Esophagus squamous epithelium (tissue), 5 donors: ENCODE measurements around the gene PLXDC1. TPM values are rescaled to one million over a fixed set of nuclear protein-coding genes. Genes with fewer than 3 reads are reported as not detected.
"Not testable (repeated sequence)": the region's sequence is repeated elsewhere in the genome, so short reads cannot be mapped to it uniquely, and the experiment has no call there.

ENCODE experiments used
- DNase-seq: peaks from one replicate; lab custom pipeline; 2025; lab: John Stamatoyannopoulos, UW
- H3K27ac ChIP-seq, 4 donors: fragments of 200-600 bp; sonication (generic); one replicate each; pipeline ENCODE4 v1.5.1; 2016 to 2019; ENCODE audit warnings: mild to moderate bottlenecking in 1 of 4
- H3K27me3 ChIP-seq, 4 donors: fragments of 200-600 bp; sonication (generic); 1 replicate in 3 of 4; 2 replicates in 1 of 4; pipeline versions ENCODE4 v1.5.1 to v1.6.0; 2017 to 2021; ENCODE audit warnings: antibody characterized with exemption in 1 of 4
- H3K36me3 ChIP-seq, 3 donors: fragments of 200-600 bp; sonication (generic); one replicate each; pipeline ENCODE4 v1.5.1; 2016 to 2019
- H3K4me1 ChIP-seq, 3 donors: fragments of 200-600 bp; sonication (generic); one replicate each; pipeline ENCODE4 v1.5.1; 2017 to 2019
- H3K4me3 ChIP-seq, 4 donors: fragments of 200-600 bp; sonication (generic); 1 replicate in 3 of 4; 2 replicates in 1 of 4; pipeline ENCODE4 v1.5.1; 2016 to 2019; ENCODE audit warnings: mild to moderate bottlenecking in 2 of 4, moderate library complexity in 1 of 4
- H3K9me3 ChIP-seq, 3 donors: fragments of 200-600 bp; sonication (generic); one replicate each; pipeline ENCODE4 v1.5.1; 2016 to 2019
- POLR2A ChIP-seq, 4 donors: fragments of 450-650 bp; IDR thresholded peaks; one replicate each; pipeline ENCODE4 v1.6.1; 2017; ENCODE audit warnings: antibody characterized with exemption in 4 of 4, mild to moderate bottlenecking in 4 of 4, moderate library complexity in 3 of 4
- WGBS, 2 donors: methylation state at CpG; one replicate each; pipeline ENCODE4 v1.1.5; 2018; 5-methylcytosine and 5-hydroxymethylcytosine counted together
- intact Hi-C: fragments of 100-400 bp; cut with DNase I; formaldehyde crosslinking; loops from one replicate; pipeline ENCODE4 v1.15.0; 2022
- total RNA-seq, 4 donors: library from RNA; depleted of rRNA; stranded (reverse); fragments of >200 nt; gene quantifications; one replicate each; pipeline ENCODE4 v1.1.0, GENCODE V29; 2016
- TF ChIP-seq, protein P1 (sequence below), 6 experiments: fragments of 450-650 bp in 4 of 6; fragments of 200-600 bp in 2 of 6; sonication (generic) in 2 of 6; IDR thresholded peaks; one replicate each; pipeline ENCODE4 v1.5.1; 2016 to 2019; ENCODE audit warnings: antibody characterized with exemption in 6 of 6, mild to moderate bottlenecking in 4 of 6, moderate library complexity in 4 of 6
- donor health status: DM: yes; HTN: yes; CAD: no.

PLXDC1 gene
- total RNA-seq, 4 donors from 2014 or later, result 1.2 to 7.2 (median 4.6) TPM

DNA sequence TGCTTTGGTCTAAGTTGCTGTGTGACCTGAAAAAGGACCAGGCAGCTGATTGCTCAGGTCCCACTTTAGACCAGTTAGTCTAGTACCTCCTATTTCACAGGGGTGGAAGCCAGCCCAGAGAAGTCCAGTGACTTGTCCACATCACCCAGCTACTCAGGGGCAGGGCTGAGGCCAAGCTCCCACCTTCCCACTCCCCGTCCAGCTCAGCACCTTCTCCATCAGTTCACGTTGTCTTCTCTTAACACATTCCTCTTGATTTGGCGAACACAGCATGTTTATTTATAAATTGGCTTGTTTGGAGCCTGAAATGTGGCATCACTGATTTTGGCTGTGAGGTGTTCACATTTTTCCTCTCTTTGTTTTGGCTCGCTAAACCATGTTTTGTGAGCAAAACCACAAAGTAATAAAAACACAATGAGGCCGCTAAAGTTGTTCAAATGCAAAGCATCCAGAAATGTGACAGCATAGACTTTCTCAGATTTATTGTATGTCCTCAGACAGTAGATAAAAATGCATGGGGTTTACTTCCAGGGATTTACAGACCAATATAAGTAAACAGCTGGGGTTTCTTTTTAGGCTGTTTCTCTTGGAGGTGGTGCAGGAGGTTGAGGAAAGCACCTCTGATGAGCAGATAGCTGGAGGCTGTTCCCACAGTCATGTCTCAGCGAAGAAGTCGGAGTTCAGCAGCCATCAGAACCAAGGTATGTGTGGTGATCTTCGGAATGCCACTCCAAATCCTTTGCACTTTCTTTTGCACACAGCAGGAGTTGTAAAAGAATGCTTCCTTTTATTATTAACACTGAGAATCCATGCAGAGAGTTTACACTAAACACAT lies 88.4 kb downstream of the PLXDC1 start:
- Histone ChIP-seq H3K27ac (no peak overlapping the region), H3K9me3 (no peaks in the 10 kb centered on the region), H3K27me3 (no peaks in the 10 kb centered on the region), H3K4me3 (no peak overlapping the region), H3K4me1 (peaks cover 0 to 42% (median 12%) of the 10 kb centered on the region in 3 donors), H3K36me3 (no peaks in the 10 kb centered on the region)
- intact Hi-C loops, result no loop called here
- 31 to 49% methylated on average over 8 of the region's 8 CpGs for WGBS, 2 donors
- no peak for TF ChIP-seq POLR2A (IDR thresholded peaks at IDR 0.05)
- DNase-seq, result no peak

DNA sequence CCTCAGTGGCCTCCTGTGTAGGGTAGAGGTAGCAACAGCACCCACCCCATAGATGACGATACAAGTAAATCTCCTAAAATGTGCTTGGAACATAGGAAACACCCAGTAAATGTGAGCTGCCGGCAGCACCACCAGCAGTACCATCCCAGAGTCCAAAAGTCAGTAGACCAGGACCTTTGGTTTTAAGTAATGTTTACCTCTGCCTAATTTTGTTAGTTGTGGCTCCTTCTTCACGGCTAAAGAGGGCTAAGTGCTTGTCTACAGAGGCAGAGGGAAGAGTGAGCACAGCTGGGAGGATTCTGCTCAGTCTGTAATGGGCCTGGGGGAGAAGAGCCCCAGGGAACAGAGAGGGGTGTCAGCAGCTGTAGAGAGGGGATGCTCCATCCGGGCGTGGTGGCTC lies 92.9 kb downstream of the PLXDC1 start:
- Histone ChIP-seq H3K27ac (no peak overlapping the region), H3K27me3 (no peaks in the 10 kb centered on the region), H3K36me3 (no peaks in the 10 kb centered on the region), H3K4me1 (peaks cover 4 to 31% (median 5%) of the 10 kb centered on the region in 3 donors), H3K4me3 (no peak overlapping the region), H3K9me3 (no peaks in the 10 kb centered on the region)
- DNase-seq, result no peak
- intact Hi-C loops, result no loop called here
- no peak for TF ChIP-seq POLR2A (IDR thresholded peaks at IDR 0.05)
- TF ChIP-seq, protein P1, sequence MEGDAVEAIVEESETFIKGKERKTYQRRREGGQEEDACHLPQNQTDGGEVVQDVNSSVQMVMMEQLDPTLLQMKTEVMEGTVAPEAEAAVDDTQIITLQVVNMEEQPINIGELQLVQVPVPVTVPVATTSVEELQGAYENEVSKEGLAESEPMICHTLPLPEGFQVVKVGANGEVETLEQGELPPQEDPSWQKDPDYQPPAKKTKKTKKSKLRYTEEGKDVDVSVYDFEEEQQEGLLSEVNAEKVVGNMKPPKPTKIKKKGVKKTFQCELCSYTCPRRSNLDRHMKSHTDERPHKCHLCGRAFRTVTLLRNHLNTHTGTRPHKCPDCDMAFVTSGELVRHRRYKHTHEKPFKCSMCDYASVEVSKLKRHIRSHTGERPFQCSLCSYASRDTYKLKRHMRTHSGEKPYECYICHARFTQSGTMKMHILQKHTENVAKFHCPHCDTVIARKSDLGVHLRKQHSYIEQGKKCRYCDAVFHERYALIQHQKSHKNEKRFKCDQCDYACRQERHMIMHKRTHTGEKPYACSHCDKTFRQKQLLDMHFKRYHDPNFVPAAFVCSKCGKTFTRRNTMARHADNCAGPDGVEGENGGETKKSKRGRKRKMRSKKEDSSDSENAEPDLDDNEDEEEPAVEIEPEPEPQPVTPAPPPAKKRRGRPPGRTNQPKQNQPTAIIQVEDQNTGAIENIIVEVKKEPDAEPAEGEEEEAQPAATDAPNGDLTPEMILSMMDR (IDR thresholded peaks at IDR 0.05), result no peak
- 66 to 81% methylated on average over 4 to 5 of the region's 5 CpGs for WGBS, 2 donors

DNA sequence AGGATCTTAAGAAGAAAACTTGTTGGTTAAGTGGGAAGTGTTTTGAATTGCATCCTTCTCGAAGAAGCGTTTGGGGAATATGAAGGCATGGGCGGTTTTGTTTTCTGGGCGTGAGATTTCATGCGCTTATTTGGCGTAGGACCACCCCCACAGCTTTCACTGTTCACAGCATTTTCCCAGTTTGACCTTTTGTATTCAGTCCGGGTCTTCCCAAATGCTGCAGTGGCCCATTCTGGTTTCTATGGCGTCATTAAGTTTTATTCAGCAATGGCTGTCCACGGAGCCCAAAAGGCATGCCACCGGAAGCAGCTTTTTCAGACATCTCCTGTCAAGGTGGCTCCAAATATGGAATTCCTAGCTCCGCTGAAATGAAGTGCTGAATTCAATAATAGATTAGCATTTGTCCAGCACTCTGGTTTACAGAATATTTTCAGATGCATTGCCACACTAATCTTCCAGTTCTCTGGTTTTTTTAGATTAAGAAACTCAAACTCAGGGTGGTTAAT lies 93.7 kb downstream of the PLXDC1 start:
- H3K36me3 ChIP-seq, result no peaks in the 10 kb centered on the region
- WGBS, 2 donors, result 49 to 74% methylated on average over 11 of the region's 11 CpGs
- no peaks in the 10 kb centered on the region for H3K27me3 ChIP-seq
- no peaks in the 10 kb centered on the region for H3K9me3 ChIP-seq
- peak overlapping the region in 2 of 4 donors; percentile 72 to 77 for H3K27ac ChIP-seq
- DNase-seq, result no peak
- TF ChIP-seq, protein P1 (IDR thresholded peaks at IDR 0.05), result no peak
- no peak for TF ChIP-seq POLR2A (IDR thresholded peaks at IDR 0.05)
- H3K4me1 ChIP-seq, result peaks cover 3 to 23% (median 5%) of the 10 kb centered on the region in 3 donors
- intact Hi-C loops, result no loop called here
- H3K4me3 ChIP-seq, result peak overlapping the region; percentile 34 to 63 (median 58)

DNA sequence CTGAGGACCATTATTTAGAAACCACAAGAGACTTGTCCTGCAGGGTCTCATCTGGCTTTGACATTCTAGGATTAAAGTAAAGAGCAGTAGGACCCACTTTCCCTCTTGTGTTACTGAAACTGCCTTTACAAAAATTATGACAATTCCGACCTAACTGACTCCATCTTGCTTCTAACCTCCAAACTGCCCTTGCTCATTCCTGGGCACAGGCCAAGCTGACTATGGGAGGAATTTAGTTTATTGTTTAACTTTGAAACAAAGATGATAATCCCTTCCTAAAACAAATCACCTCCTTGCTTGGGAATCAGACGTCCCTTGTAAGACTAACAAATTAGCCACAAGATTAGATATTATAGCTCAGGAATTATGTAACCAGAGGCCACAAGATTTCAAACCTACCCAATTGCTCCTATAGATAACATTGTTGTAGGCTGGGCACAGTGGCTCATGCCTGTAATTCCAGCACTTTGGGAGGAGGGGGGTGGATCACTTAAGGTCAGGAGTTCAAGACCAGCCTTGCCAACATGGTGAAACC lies 97.3 kb downstream of the PLXDC1 start:
- Histone ChIP-seq H3K4me3 (no peak overlapping the region), H3K36me3 (no peaks in the 10 kb centered on the region), H3K9me3 (peaks cover 0 to under 1% (median 0%) of the 10 kb centered on the region in 3 donors), H3K4me1 (peaks cover 0 to 19% (median 5%) of the 10 kb centered on the region in 3 donors), H3K27me3 (no peaks in the 10 kb centered on the region), H3K27ac (peak overlapping the region in 1 of 4 donors; percentile 36)
- WGBS, 2 donors, result 30 to 42% methylated on average over 2 of the region's 2 CpGs
- DNase-seq, result no peak
- intact Hi-C loops, result no loop called here
- TF ChIP-seq, protein P1 (IDR thresholded peaks at IDR 0.05), result no peak
- no peak for TF ChIP-seq POLR2A (IDR thresholded peaks at IDR 0.05)

DNA sequence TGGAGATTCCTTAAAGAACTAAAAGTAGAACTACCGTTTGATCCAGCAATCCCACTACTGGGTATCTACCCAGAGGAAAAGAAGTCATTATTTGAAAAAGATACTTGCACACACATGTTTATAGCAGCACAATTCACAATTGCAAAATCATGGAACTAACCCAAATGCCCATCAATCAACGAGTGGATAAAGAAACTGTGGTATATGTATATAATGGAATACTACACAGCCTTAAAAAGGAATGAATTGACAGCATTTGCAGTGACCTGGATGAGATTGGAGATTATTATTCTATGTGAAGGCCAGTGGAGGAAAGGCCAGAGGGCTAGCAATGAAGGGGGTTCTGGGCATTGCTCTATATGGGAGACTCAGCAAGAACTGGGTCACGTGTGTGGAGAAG lies 99.0 kb downstream of the PLXDC1 start:
- WGBS, 2 donors, result 63 to 74% methylated on average over 3 of the region's 3 CpGs
- intact Hi-C loops, result not testable (repeated sequence)

More for the DNA sequence above, 99.0 kb downstream of the PLXDC1 start:
- not testable (repeated sequence) for H3K27me3 ChIP-seq, H3K27ac ChIP-seq, DNase-seq, H3K36me3 ChIP-seq, H3K4me3 ChIP-seq
- Histone ChIP-seq H3K4me1 (peaks cover 0 to 11% (median 5%) of the 10 kb centered on the region in 3 donors), H3K9me3 (peaks cover 0 to 18% (median 17%) of the 10 kb centered on the region in 3 donors)
